ENCODE results near the gene PRKAR1A. TPM values are rescaled to one million over a fixed set of nuclear protein-coding genes. Genes with fewer than 3 reads are reported as not detected.

Gene PRKAR1A
- total and polyA plus RNA-seq, 4 donors, result 55.6 to 118 (median 104) TPM

DNA sequence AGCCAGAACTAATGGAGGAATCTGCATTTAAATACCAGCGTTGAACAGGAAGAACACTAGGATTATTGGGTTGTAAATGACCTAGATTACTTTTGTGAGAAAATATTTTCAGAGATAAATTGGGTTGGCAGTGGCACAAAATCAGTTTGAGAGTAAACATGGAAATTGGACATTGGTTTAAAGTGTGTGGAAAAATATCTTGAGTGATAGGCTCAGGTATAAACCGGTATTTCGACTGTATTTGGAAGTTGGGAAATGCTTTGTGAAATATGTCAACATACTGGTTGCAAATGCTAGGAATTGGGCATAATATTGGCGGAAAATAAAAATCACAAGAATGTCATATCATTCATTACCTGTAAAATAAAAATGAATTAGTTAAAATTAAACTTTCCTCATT is 15.1 kb downstream of the PRKAR1A start:
- peaks cover 3 to 26% (median 20%) of the 10 kb centered on the region in 4 donors for H3K4me1 ChIP-seq (ENCODE audit: control insufficient read depth in 4 of 4, insufficient read depth in 4 of 4, low read length in 3 of 4)
- TF ChIP-seq, protein P1, sequence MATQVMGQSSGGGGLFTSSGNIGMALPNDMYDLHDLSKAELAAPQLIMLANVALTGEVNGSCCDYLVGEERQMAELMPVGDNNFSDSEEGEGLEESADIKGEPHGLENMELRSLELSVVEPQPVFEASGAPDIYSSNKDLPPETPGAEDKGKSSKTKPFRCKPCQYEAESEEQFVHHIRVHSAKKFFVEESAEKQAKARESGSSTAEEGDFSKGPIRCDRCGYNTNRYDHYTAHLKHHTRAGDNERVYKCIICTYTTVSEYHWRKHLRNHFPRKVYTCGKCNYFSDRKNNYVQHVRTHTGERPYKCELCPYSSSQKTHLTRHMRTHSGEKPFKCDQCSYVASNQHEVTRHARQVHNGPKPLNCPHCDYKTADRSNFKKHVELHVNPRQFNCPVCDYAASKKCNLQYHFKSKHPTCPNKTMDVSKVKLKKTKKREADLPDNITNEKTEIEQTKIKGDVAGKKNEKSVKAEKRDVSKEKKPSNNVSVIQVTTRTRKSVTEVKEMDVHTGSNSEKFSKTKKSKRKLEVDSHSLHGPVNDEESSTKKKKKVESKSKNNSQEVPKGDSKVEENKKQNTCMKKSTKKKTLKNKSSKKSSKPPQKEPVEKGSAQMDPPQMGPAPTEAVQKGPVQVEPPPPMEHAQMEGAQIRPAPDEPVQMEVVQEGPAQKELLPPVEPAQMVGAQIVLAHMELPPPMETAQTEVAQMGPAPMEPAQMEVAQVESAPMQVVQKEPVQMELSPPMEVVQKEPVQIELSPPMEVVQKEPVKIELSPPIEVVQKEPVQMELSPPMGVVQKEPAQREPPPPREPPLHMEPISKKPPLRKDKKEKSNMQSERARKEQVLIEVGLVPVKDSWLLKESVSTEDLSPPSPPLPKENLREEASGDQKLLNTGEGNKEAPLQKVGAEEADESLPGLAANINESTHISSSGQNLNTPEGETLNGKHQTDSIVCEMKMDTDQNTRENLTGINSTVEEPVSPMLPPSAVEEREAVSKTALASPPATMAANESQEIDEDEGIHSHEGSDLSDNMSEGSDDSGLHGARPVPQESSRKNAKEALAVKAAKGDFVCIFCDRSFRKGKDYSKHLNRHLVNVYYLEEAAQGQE (IDR thresholded peaks at IDR 0.05), result no peak
- TF ChIP-seq, protein P2, sequence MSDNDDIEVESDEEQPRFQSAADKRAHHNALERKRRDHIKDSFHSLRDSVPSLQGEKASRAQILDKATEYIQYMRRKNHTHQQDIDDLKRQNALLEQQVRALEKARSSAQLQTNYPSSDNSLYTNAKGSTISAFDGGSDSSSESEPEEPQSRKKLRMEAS (IDR thresholded peaks at IDR 0.05), result peak; percentile 53
- peak; percentile 25 to 73 for TF ChIP-seq RXRA (IDR thresholded peaks at IDR 0.05)
- TF ChIP-seq GABPA (IDR thresholded peaks at IDR 0.05 in 1 of 2, conservative IDR thresholded peaks at IDR 0.05 in 1 of 2), result peak in 1 of 2 donors; percentile 42
- peak; percentile 39 for TF ChIP-seq YY1 (IDR thresholded peaks at IDR 0.05)
- no peak for TF ChIP-seq NR2F2 (IDR thresholded peaks at IDR 0.05)
- TF ChIP-seq, protein P3, sequence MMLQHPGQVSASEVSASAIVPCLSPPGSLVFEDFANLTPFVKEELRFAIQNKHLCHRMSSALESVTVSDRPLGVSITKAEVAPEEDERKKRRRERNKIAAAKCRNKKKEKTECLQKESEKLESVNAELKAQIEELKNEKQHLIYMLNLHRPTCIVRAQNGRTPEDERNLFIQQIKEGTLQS (IDR thresholded peaks at IDR 0.05), result no peak
- TF ChIP-seq HNF4G (IDR thresholded peaks at IDR 0.05), result peak; percentile 57
- TF ChIP-seq RAD21 (IDR thresholded peaks at IDR 0.05), result peak; percentile 18 to 23
- no peak for TF ChIP-seq TAF1 (conservative IDR thresholded peaks at IDR 0.05)
- peak; percentile 89 for TF ChIP-seq FOXA2 (IDR thresholded peaks at IDR 0.05)
- TF ChIP-seq HNF4A (conservative IDR thresholded peaks at IDR 0.05), result peak; percentile 88 to 96
- TF ChIP-seq, protein P4, sequence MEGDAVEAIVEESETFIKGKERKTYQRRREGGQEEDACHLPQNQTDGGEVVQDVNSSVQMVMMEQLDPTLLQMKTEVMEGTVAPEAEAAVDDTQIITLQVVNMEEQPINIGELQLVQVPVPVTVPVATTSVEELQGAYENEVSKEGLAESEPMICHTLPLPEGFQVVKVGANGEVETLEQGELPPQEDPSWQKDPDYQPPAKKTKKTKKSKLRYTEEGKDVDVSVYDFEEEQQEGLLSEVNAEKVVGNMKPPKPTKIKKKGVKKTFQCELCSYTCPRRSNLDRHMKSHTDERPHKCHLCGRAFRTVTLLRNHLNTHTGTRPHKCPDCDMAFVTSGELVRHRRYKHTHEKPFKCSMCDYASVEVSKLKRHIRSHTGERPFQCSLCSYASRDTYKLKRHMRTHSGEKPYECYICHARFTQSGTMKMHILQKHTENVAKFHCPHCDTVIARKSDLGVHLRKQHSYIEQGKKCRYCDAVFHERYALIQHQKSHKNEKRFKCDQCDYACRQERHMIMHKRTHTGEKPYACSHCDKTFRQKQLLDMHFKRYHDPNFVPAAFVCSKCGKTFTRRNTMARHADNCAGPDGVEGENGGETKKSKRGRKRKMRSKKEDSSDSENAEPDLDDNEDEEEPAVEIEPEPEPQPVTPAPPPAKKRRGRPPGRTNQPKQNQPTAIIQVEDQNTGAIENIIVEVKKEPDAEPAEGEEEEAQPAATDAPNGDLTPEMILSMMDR (IDR thresholded peaks at IDR 0.05; ENCODE audit: low read depth, low read length, missing input control), result no peak
- TF ChIP-seq JUND (IDR thresholded peaks at IDR 0.05), result peak in 1 of 2 donors; percentile 23
- TF ChIP-seq, protein P5, sequence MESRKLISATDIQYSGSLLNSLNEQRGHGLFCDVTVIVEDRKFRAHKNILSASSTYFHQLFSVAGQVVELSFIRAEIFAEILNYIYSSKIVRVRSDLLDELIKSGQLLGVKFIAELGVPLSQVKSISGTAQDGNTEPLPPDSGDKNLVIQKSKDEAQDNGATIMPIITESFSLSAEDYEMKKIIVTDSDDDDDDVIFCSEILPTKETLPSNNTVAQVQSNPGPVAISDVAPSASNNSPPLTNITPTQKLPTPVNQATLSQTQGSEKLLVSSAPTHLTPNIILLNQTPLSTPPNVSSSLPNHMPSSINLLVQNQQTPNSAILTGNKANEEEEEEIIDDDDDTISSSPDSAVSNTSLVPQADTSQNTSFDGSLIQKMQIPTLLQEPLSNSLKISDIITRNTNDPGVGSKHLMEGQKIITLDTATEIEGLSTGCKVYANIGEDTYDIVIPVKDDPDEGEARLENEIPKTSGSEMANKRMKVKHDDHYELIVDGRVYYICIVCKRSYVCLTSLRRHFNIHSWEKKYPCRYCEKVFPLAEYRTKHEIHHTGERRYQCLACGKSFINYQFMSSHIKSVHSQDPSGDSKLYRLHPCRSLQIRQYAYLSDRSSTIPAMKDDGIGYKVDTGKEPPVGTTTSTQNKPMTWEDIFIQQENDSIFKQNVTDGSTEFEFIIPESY (IDR thresholded peaks at IDR 0.05), result peak; percentile 25
- peak; percentile 63 for TF ChIP-seq SP1 (IDR thresholded peaks at IDR 0.05)
- TF ChIP-seq EGR1 (IDR thresholded peaks at IDR 0.05; ENCODE audit: low read depth in 2 of 2), result peak in 1 of 2 donors; percentile 71
- peak; percentile 84 for TF ChIP-seq FOXA1 (IDR thresholded peaks at IDR 0.05)
- H3K27me3 ChIP-seq (ENCODE audit: control insufficient read depth in 4 of 4, insufficient read depth in 4 of 4, low read length in 3 of 4), result no peaks in the 10 kb centered on the region
- H3K27ac ChIP-seq (ENCODE audit: low read depth in 1 of 2, low read length in 2 of 2), result peak overlapping the region; percentile 51 to 62
- H3K9ac ChIP-seq (ENCODE audit: low read depth in 1 of 2, low read length in 2 of 2), result no peak overlapping the region
- H3K4me3 ChIP-seq (ENCODE audit: low read depth in 1 of 3, low read length in 3 of 3), result no peak overlapping the region
- peaks cover 13 to 64% (median 50%) of the 10 kb centered on the region in 4 donors for H3K36me3 ChIP-seq (ENCODE audit: control insufficient read depth in 4 of 4, insufficient read depth in 3 of 4, low read depth in 1 of 4, low read length in 3 of 4)
- DNase-seq (ENCODE audit: low spot score), result no peak
- no peaks in the 10 kb centered on the region for H3K9me3 ChIP-seq (ENCODE audit: control insufficient read depth in 4 of 4, low read length in 3 of 4)
- 32% methylated on average over 4 of the region's 4 CpGs for WGBS
